Measurements from ENCODE around the gene LRP1-AS.

DNA sequence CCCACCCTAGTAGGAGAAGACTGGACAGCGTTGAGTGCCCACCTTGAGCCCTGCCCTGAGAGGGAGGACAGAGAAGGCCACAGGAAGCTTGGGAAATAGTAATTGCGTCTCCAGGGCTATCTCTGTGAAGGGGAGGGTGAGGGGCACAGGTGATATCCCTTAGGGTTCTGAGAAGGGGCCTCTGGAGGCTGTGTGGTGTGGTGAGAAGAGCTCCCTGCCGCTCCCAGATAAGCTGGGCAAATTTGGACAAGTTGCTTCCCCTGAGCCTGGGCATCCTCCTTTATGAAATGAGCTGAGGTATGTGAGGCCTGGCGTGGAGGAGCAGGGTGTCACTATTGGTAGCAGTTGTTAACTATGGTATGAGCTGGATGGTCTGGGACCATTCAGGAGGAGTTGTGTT, 23.5 kb upstream of the LRP1-AS start:
- no peak for TF ChIP-seq EZH2 (IDR thresholded peaks at IDR 0.05)
- TF ChIP-seq EGR1 (IDR thresholded peaks at IDR 0.05; ENCODE audit: low read depth): no peak
- no peak for TF ChIP-seq POLR2A (IDR thresholded peaks at IDR 0.05; ENCODE audit: borderline replicate concordance, extremely low read depth, insufficient read depth, insufficient read length)
- TF ChIP-seq POLR2AphosphoS5 (IDR thresholded peaks at IDR 0.05; ENCODE audit: low read depth, low read length): no peak
- TF ChIP-seq, protein P1, sequence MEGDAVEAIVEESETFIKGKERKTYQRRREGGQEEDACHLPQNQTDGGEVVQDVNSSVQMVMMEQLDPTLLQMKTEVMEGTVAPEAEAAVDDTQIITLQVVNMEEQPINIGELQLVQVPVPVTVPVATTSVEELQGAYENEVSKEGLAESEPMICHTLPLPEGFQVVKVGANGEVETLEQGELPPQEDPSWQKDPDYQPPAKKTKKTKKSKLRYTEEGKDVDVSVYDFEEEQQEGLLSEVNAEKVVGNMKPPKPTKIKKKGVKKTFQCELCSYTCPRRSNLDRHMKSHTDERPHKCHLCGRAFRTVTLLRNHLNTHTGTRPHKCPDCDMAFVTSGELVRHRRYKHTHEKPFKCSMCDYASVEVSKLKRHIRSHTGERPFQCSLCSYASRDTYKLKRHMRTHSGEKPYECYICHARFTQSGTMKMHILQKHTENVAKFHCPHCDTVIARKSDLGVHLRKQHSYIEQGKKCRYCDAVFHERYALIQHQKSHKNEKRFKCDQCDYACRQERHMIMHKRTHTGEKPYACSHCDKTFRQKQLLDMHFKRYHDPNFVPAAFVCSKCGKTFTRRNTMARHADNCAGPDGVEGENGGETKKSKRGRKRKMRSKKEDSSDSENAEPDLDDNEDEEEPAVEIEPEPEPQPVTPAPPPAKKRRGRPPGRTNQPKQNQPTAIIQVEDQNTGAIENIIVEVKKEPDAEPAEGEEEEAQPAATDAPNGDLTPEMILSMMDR (IDR thresholded peaks at IDR 0.05 in 2 of 3, conservative IDR thresholded peaks at IDR 0.05 in 1 of 3; ENCODE audit: borderline replicate concordance in 1 of 3, insufficient read depth in 1 of 3, low read depth in 2 of 3, low read length in 2 of 3): no peak
- no peak for TF ChIP-seq REST (IDR thresholded peaks at IDR 0.05; ENCODE audit: low read depth)
- TF ChIP-seq JUND (IDR thresholded peaks at IDR 0.05): no peak
- TF ChIP-seq, protein P2, sequence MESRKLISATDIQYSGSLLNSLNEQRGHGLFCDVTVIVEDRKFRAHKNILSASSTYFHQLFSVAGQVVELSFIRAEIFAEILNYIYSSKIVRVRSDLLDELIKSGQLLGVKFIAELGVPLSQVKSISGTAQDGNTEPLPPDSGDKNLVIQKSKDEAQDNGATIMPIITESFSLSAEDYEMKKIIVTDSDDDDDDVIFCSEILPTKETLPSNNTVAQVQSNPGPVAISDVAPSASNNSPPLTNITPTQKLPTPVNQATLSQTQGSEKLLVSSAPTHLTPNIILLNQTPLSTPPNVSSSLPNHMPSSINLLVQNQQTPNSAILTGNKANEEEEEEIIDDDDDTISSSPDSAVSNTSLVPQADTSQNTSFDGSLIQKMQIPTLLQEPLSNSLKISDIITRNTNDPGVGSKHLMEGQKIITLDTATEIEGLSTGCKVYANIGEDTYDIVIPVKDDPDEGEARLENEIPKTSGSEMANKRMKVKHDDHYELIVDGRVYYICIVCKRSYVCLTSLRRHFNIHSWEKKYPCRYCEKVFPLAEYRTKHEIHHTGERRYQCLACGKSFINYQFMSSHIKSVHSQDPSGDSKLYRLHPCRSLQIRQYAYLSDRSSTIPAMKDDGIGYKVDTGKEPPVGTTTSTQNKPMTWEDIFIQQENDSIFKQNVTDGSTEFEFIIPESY (IDR thresholded peaks at IDR 0.05; ENCODE audit: extremely low read depth, insufficient replicate concordance, low read length): no peak
- no peak for TF ChIP-seq ATF3 (IDR thresholded peaks at IDR 0.05)
- no peak for TF ChIP-seq SIN3A (IDR thresholded peaks at IDR 0.05; ENCODE audit: low read depth)
- TF ChIP-seq ZNF274 (IDR thresholded peaks at IDR 0.05; ENCODE audit: low read depth, low read length): no peak
- no peak for TF ChIP-seq YY1 (IDR thresholded peaks at IDR 0.05; ENCODE audit: extremely low read depth, insufficient replicate concordance, low read depth, low read length)
- no peak for TF ChIP-seq SRF (IDR thresholded peaks at IDR 0.05; ENCODE audit: low read depth)
- no peak for TF ChIP-seq EZH2phosphoT487 (IDR thresholded peaks at IDR 0.05; ENCODE audit: borderline replicate concordance)

Measured in HCT116 (cell line).